Type B pancreatic cell (in vitro differentiated cells): ENCODE results near the gene VSNL1. TPM values are rescaled to one million over a fixed set of nuclear protein-coding genes. Genes with fewer than 3 reads are reported as not detected.

Experiments used
- DNase-seq: peaks from one replicate; pipeline ENCODE4 v3.0.0; 2021; ENCODE audit warnings: mixed read lengths; ENCODE audit not compliant: unreplicated experiment; ENCODE audit errors: extremely low spot score
- H3K27ac Mint-ChIP-seq: 2 replicates; pipeline ENCODE4 v1.8.0; 2021; ENCODE audit warnings: mild to moderate bottlenecking, mixed read lengths
- H3K27me3 Mint-ChIP-seq: 2 replicates; pipeline ENCODE4 v1.8.0; 2021; ENCODE audit warnings: mixed read lengths
- H3K36me3 Mint-ChIP-seq: 2 replicates; pipeline ENCODE4 v1.8.0; 2021; ENCODE audit warnings: mixed read lengths
- H3K4me1 Mint-ChIP-seq: one replicate; pipeline ENCODE4 v1.8.0; 2021; ENCODE audit warnings: mixed read lengths; ENCODE audit not compliant: unreplicated experiment
- H3K4me3 Mint-ChIP-seq: 2 replicates; pipeline ENCODE4 v1.8.0; 2021; ENCODE audit warnings: mild to moderate bottlenecking, mixed read lengths
- H3K9me3 Mint-ChIP-seq: 2 replicates; pipeline ENCODE4 v1.8.0; 2021; ENCODE audit warnings: mixed read lengths
- CTCF ChIP-seq: fragments of 200-600 bp; sonication (generic); conservative IDR thresholded peaks from 2 replicates; pipeline ENCODE4 v1.5.0; 2021; ENCODE audit warnings: antibody characterized with exemption, mild to moderate bottlenecking
- total RNA-seq: library from RNA; stranded (reverse); gene quantifications from 2 replicates; pipeline ENCODE4 v1.2.1, GENCODE V29; 2021; ENCODE audit warnings: low replicate concordance

VSNL1 gene
- total RNA-seq, 1 donor from 2014 or later: 4.6 TPM

- no peak for TF ChIP-seq CTCF
- Mint-ChIP-seq H3K27ac (peak overlapping the region; percentile 71), H3K4me1 (peaks cover 22% of the 10 kb centered on the region), H3K9me3 (peaks cover 4% of the 10 kb centered on the region), H3K4me3 (peak overlapping the region; percentile 37), H3K27me3 (peaks cover 3% of the 10 kb centered on the region), H3K36me3 (no peaks in the 10 kb centered on the region)
- DNase-seq: no peak
Measured at GRCh38 chr2:17594533-17595401, 54.3 kb downstream of the VSNL1 start.

- peaks cover 4% of the 10 kb centered on the region for H3K9me3 Mint-ChIP-seq
- H3K36me3 Mint-ChIP-seq: no peaks in the 10 kb centered on the region
- peaks cover 3% of the 10 kb centered on the region for H3K27me3 Mint-ChIP-seq
- H3K4me1 Mint-ChIP-seq: peaks cover 11% of the 10 kb centered on the region
- no peak for TF ChIP-seq CTCF
- no peak overlapping the region for H3K4me3 Mint-ChIP-seq
- H3K27ac Mint-ChIP-seq: no peak overlapping the region
- DNase-seq: no peak
Measured at GRCh38 chr2:17599617-17600016, 59.1 kb downstream of the VSNL1 start.

- Mint-ChIP-seq H3K36me3 (no peaks in the 10 kb centered on the region), H3K9me3 (no peaks in the 10 kb centered on the region), H3K4me1 (peaks cover 4% of the 10 kb centered on the region), H3K27me3 (peaks cover 3% of the 10 kb centered on the region), H3K4me3 (no peak overlapping the region), H3K27ac (no peak overlapping the region)
- TF ChIP-seq CTCF: no peak
- no peak for DNase-seq
Measured at GRCh38 chr2:17600556-17601204, 60.2 kb downstream of the VSNL1 start.

GRCh38 chr2:17604050-17604449, 63.6 kb downstream of the VSNL1 start:
- Mint-ChIP-seq H3K27me3 (peaks cover 3% of the 10 kb centered on the region), H3K4me3 (no peak overlapping the region), H3K36me3 (no peaks in the 10 kb centered on the region), H3K4me1 (peaks cover 4% of the 10 kb centered on the region), H3K27ac (no peak overlapping the region), H3K9me3 (no peaks in the 10 kb centered on the region)
- TF ChIP-seq CTCF: no peak
- no peak for DNase-seq

- Mint-ChIP-seq H3K9me3 (no peaks in the 10 kb centered on the region), H3K27ac (no peak overlapping the region), H3K4me3 (no peak overlapping the region), H3K27me3 (no peaks in the 10 kb centered on the region), H3K4me1 (peaks cover 4% of the 10 kb centered on the region), H3K36me3 (no peaks in the 10 kb centered on the region)
- TF ChIP-seq CTCF: no peak
- no peak for DNase-seq
Measured at GRCh38 chr2:17605696-17606095, 65.2 kb downstream of the VSNL1 start.
